Measurements from ENCODE around the gene ADARB1. TPM values are rescaled to one million over a fixed set of nuclear protein-coding genes. Genes with fewer than 3 reads are reported as not detected.
A peak's percentile ranks its signal among the peaks of the same experiment; 100 is the strongest.

ADARB1 gene
- polyA plus RNA-seq, 3 donors: 0.40 to 2.6 (median 1.0) TPM

GRCh38 chr21:45135868-45136267 lies 61.5 kb downstream of the ADARB1 start:
- no peak overlapping the region for H3K9ac ChIP-seq (ENCODE audit: insufficient read depth, low read length, poor library complexity, severe bottlenecking)
- Mint-ChIP-seq H3K27me3 (ENCODE audit: low read depth in 3 of 3) (peaks cover 2 to 15% (median 3%) of the 10 kb centered on the region in 3 donors), H3K27ac (no peak overlapping the region), H3K4me3 (no peak overlapping the region), H3K36me3 (no peaks in the 10 kb centered on the region), H3K9me3 (no peaks in the 10 kb centered on the region), H3K4me1 (peaks cover 25% of the 10 kb centered on the region)
- H3K9me3 ChIP-seq (replicated peaks in 1 of 2; ENCODE audit: control insufficient read depth in 1 of 2, insufficient read depth in 1 of 2, low read length in 2 of 2): no peaks in the 10 kb centered on the region
- no peak overlapping the region for H3K27ac ChIP-seq (ENCODE audit: low read depth in 1 of 2, low read length in 2 of 2)
- WGBS (ENCODE audit: insufficient coverage): 60% methylated on average over 2 of the region's 9 CpGs
- no peak overlapping the region for H3K4me3 ChIP-seq (replicated peaks in 1 of 3; ENCODE audit: low read depth in 2 of 3, low read length in 3 of 3)
- TF ChIP-seq CTCF (IDR thresholded peaks at IDR 0.05): no peak
- intact Hi-C loops (cut with micrococcal nuclease): loop anchor here (2.0 kb wide), 2 partner anchors 185 to 187 kb away; no protein-coding TSS in a partner anchor
- no peak overlapping the region for H2AFZ ChIP-seq (ENCODE audit: insufficient read depth, low read depth, low read length, poor library complexity, severe bottlenecking)
- no peaks in the 10 kb centered on the region for H3K36me3 ChIP-seq (replicated peaks in 1 of 2; ENCODE audit: control insufficient read depth in 1 of 2, insufficient read depth in 2 of 2, low read length in 2 of 2)
- DNase-seq: no peak
- H4K20me1 ChIP-seq (ENCODE audit: insufficient read depth, low read length): no peaks in the 10 kb centered on the region
- H3K79me2 ChIP-seq (ENCODE audit: insufficient read depth, low read length): no peaks in the 10 kb centered on the region
- H3K27me3 ChIP-seq (ENCODE audit: control insufficient read depth in 2 of 2, insufficient read depth in 2 of 2, low read length in 2 of 2): no peaks in the 10 kb centered on the region
- H3K4me2 ChIP-seq (replicated peaks; ENCODE audit: extremely low read depth, low read length, poor library complexity, severe bottlenecking): no peak overlapping the region
- H3K4me1 ChIP-seq (ENCODE audit: control insufficient read depth in 1 of 2, insufficient read depth in 2 of 2, low read length in 2 of 2): peaks cover 19 to 26% of the 10 kb centered on the region in 2 donors

GRCh38 chr21:45136500-45136899 lies 62.1 kb downstream of the ADARB1 start:
- H3K4me3 Mint-ChIP-seq: no peak overlapping the region

More at GRCh38 chr21:45136500-45136899, 62.1 kb downstream of the ADARB1 start:
- Histone ChIP-seq H3K9ac (ENCODE audit: insufficient read depth, low read length, poor library complexity, severe bottlenecking) (no peak overlapping the region), H3K9me3 (replicated peaks in 1 of 2; ENCODE audit: control insufficient read depth in 1 of 2, insufficient read depth in 1 of 2, low read length in 2 of 2) (no peaks in the 10 kb centered on the region), H2AFZ (ENCODE audit: insufficient read depth, low read depth, low read length, poor library complexity, severe bottlenecking) (no peak overlapping the region), H3K27me3 (ENCODE audit: control insufficient read depth in 2 of 2, insufficient read depth in 2 of 2, low read length in 2 of 2) (no peaks in the 10 kb centered on the region), H3K27ac (ENCODE audit: low read depth in 1 of 2, low read length in 2 of 2) (no peak overlapping the region), H3K4me2 (replicated peaks; ENCODE audit: extremely low read depth, low read length, poor library complexity, severe bottlenecking) (no peak overlapping the region), H3K79me2 (ENCODE audit: insufficient read depth, low read length) (no peaks in the 10 kb centered on the region), H3K4me3 (replicated peaks in 1 of 3; ENCODE audit: low read depth in 2 of 3, low read length in 3 of 3) (no peak overlapping the region), H3K4me1 (ENCODE audit: control insufficient read depth in 1 of 2, insufficient read depth in 2 of 2, low read length in 2 of 2) (peaks cover 12 to 19% of the 10 kb centered on the region in 2 donors), H4K20me1 (ENCODE audit: insufficient read depth, low read length) (no peaks in the 10 kb centered on the region), H3K36me3 (replicated peaks in 1 of 2; ENCODE audit: control insufficient read depth in 1 of 2, insufficient read depth in 2 of 2, low read length in 2 of 2) (no peaks in the 10 kb centered on the region)
- Mint-ChIP-seq H3K27ac (peak overlapping the region in 1 of 7 donors; percentile 2), H3K9me3 (no peaks in the 10 kb centered on the region), H3K27me3 (ENCODE audit: low read depth in 3 of 3) (peaks cover 2 to 14% (median 3%) of the 10 kb centered on the region in 3 donors), H3K36me3 (no peaks in the 10 kb centered on the region), H3K4me1 (peaks cover 20% of the 10 kb centered on the region)
- no peak for TF ChIP-seq CTCF (IDR thresholded peaks at IDR 0.05)
- 94% methylated on average over 6 of the region's 8 CpGs for WGBS (ENCODE audit: insufficient coverage)
- no peak for DNase-seq
- intact Hi-C loops (cut with micrococcal nuclease): loop anchor here (2.0 kb wide), 2 partner anchors 186 to 188 kb away; no protein-coding TSS in a partner anchor

Measured in CD14-positive monocyte (primary cell).